Stomach (tissue), 9 donors: ENCODE results near the gene SIGLEC9. TPM values are rescaled to one million over a fixed set of nuclear protein-coding genes. Genes with fewer than 3 reads are reported as not detected.

Source experiments
- DNase-seq, 2 donors: peaks; one replicate each; pipeline versions ENCODE4 v3.0.0 to v3.0.0-alpha.2; 2013 to 2019
- H3K27ac ChIP-seq, 5 donors: fragments of 200-600 bp in 4 of 5; sonication (generic) in 4 of 5; one replicate each; pipeline ENCODE4 v1.5.1; 2013 to 2019; ENCODE audit warnings: mild to moderate bottlenecking in 1 of 5, moderate library complexity in 1 of 5
- H3K27me3 ChIP-seq, 3 donors: fragments of 200-600 bp; sonication (generic); one replicate each; pipeline ENCODE4 v1.5.1; 2017 to 2019; ENCODE audit warnings: mixed run types in 1 of 3
- H3K36me3 ChIP-seq, 4 donors: fragments of 200-600 bp; sonication (generic); 1 replicate in 3 of 4; 2 replicates in 1 of 4; pipeline ENCODE4 v1.5.1; 2016 to 2019
- H3K4me1 ChIP-seq, 4 donors: fragments of 200-600 bp; sonication (generic); one replicate each; pipeline ENCODE4 v1.5.1; 2016 to 2019
- H3K4me3 ChIP-seq, 4 donors: fragments of 200-600 bp; sonication (generic) in 3 of 4; one replicate each; pipeline ENCODE4 v1.5.1; 2016 to 2019; ENCODE audit warnings: mild to moderate bottlenecking in 1 of 4
- H3K9me3 ChIP-seq, 4 donors: fragments of 200-600 bp; sonication (generic); one replicate each; pipeline ENCODE4 v1.5.1; 2016 to 2019
- CTCF ChIP-seq, 7 experiments: fragments of 450-650 bp in 4 of 7; fragments of 200-600 bp in 3 of 7; sonication (generic) in 3 of 7; IDR thresholded peaks; one replicate each; pipeline ENCODE4 v1.5.1; 2016 to 2019; ENCODE audit warnings: antibody characterized with exemption in 7 of 7, control low read depth in 2 of 7, mild to moderate bottlenecking in 1 of 7
- EP300 ChIP-seq: sonication (generic); formaldehyde crosslinking; IDR thresholded peaks from one replicate; pipeline ENCODE4 v1.6.1; 2017; ENCODE audit warnings: antibody characterized with exemption
- POLR2A ChIP-seq, 4 donors: fragments of 450-650 bp; IDR thresholded peaks; one replicate each; pipeline ENCODE4 v1.6.1; 2016; ENCODE audit warnings: antibody characterized with exemption in 4 of 4, control low read depth in 2 of 4, mild to moderate bottlenecking in 1 of 4, moderate library complexity in 1 of 4
- POLR2AphosphoS5 ChIP-seq, 3 donors: sonication (generic); formaldehyde crosslinking; IDR thresholded peaks; one replicate each; pipeline ENCODE4 v1.6.1; 2016; ENCODE audit warnings: antibody characterized with exemption in 3 of 3
- WGBS, 5 donors: extraction: QIAGEN DNeasy Blood & Tissue Kit in 3 of 5; methylation state at CpG; one replicate each; pipeline versions ENCODE4 v1.1.5 to v1.1.7; 2013 to 2018; 5-methylcytosine and 5-hydroxymethylcytosine counted together
- intact Hi-C: fragments of 100-400 bp; cut with DNase I; formaldehyde crosslinking; loops from one replicate; pipeline ENCODE4 v1.15.1; 2023; ENCODE audit warnings: low total_unique reads
- polyA plus RNA-seq, 3 donors: library from polyadenylated mRNA; stranded (reverse); fragments of 200-250 nt; gene quantifications; one replicate each; pipeline ENCODE4 v1.2.3, GENCODE V29; 2013
- total RNA-seq, 5 donors: library from RNA; depleted of rRNA; stranded (reverse); fragments of >200 nt; gene quantifications; one replicate each; pipeline versions ENCODE4 v1.1.0 to v1.2.3, GENCODE V29; 2014 to 2016
- donor health status: healthy with polysubstance abuse.
- donor health status: Bipolar disorder and iron deficiency.
- donor health status: healthy.

Gene SIGLEC9
- total and polyA plus RNA-seq, 8 donors = 0.61 to 13.9 (median 1.2) TPM; not detected in 1

- Histone ChIP-seq H3K27ac (peak overlapping the region; percentile 28 to 62 (median 59)), H3K4me1 (peaks cover 6 to 27% (median 9%) of the 10 kb centered on the region in 4 donors), H3K9me3 (no peaks in the 10 kb centered on the region), H3K4me3 (no peak overlapping the region), H3K36me3 (no peaks in the 10 kb centered on the region), H3K27me3 (peaks cover 0 to 5% (median 0%) of the 10 kb centered on the region in 3 donors)
- peak; percentile 56 to 74 for DNase-seq
- 26 to 44% (median 32%) methylated on average over 24 of the region's 24 CpGs for WGBS, 5 donors
- TF ChIP-seq POLR2A (IDR thresholded peaks at IDR 0.05) = no peak
- no peak for TF ChIP-seq EP300
- peak in 1 of 7 experiments; percentile 12 for TF ChIP-seq CTCF (IDR thresholded peaks at IDR 0.05)
- TF ChIP-seq POLR2AphosphoS5 (IDR thresholded peaks at IDR 0.05) = peak; percentile 1 to 27 (median 22)
- intact Hi-C loops = no loop called here
Observed at GRCh38 chr19:51131780-51132680, 7.3 kb downstream of the SIGLEC9 start.

GRCh38 chr19:51135004-51135403 is 10.3 kb downstream of the SIGLEC9 start:
- no peak for DNase-seq
- Histone ChIP-seq H3K27me3 (peaks cover 0 to 18% (median 9%) of the 10 kb centered on the region in 3 donors), H3K9me3 (no peaks in the 10 kb centered on the region), H3K36me3 (no peaks in the 10 kb centered on the region), H3K27ac (no peak overlapping the region), H3K4me1 (peaks cover 6 to 21% (median 9%) of the 10 kb centered on the region in 4 donors), H3K4me3 (no peak overlapping the region)
- no peak for TF ChIP-seq POLR2AphosphoS5 (IDR thresholded peaks at IDR 0.05)
- intact Hi-C loops = no loop called here
- 71 to 83% (median 76%) methylated on average over 5 of the region's 5 CpGs for WGBS, 5 donors

- 67 to 86% (median 74%) methylated on average over 7 to 8 of the region's 8 CpGs for WGBS, 5 donors
- H3K9me3 ChIP-seq = no peaks in the 10 kb centered on the region
- no peak overlapping the region for H3K4me3 ChIP-seq
- H3K4me1 ChIP-seq = peaks cover 6 to 27% (median 9%) of the 10 kb centered on the region in 4 donors
- TF ChIP-seq CTCF (IDR thresholded peaks at IDR 0.05) (no peak), POLR2A (IDR thresholded peaks at IDR 0.05) (no peak), POLR2AphosphoS5 (IDR thresholded peaks at IDR 0.05) (no peak), EP300 (no peak)
- DNase-seq = no peak
- H3K27ac ChIP-seq = peak overlapping the region in 2 of 5 donors; percentile 73 to 74
- H3K36me3 ChIP-seq = no peaks in the 10 kb centered on the region
- intact Hi-C loops = no loop called here
- peaks cover 0 to 21% (median 10%) of the 10 kb centered on the region in 3 donors for H3K27me3 ChIP-seq
Observed at GRCh38 chr19:51135986-51136762, 11.5 kb downstream of the SIGLEC9 start.

- H3K27ac ChIP-seq = peak overlapping the region in 3 of 5 donors; percentile 53 to 74 (median 73)
- no peak for TF ChIP-seq POLR2A (IDR thresholded peaks at IDR 0.05)
- TF ChIP-seq CTCF (IDR thresholded peaks at IDR 0.05) = no peak
- TF ChIP-seq EP300 = no peak
- no peaks in the 10 kb centered on the region for H3K9me3 ChIP-seq
- peaks cover 0 to 29% (median 16%) of the 10 kb centered on the region in 3 donors for H3K27me3 ChIP-seq
- peaks cover 2 to 19% (median 4%) of the 10 kb centered on the region in 4 donors for H3K4me1 ChIP-seq
- no peak for DNase-seq
- H3K4me3 ChIP-seq = no peak overlapping the region
- WGBS, 5 donors = 62 to 74% (median 67%) methylated on average over 12 of the region's 12 CpGs
- no peaks in the 10 kb centered on the region for H3K36me3 ChIP-seq
- intact Hi-C loops = no loop called here
Observed at GRCh38 chr19:51136851-51137551, 12.3 kb downstream of the SIGLEC9 start.
